NCI-H524 treated with DMSO at 0.1 percent for 48 hours (cell line): ENCODE results near the gene CKS1B.

Experiments
- DNase-seq: peaks from one replicate; lab custom pipeline; 2025; lab: John Stamatoyannopoulos, UW

The CKS1B gene

GRCh38 chr1:155015527-155016230, 41.2 kb downstream of the CKS1B start:
- no peak for DNase-seq

GRCh38 chr1:155016231-155016831, 41.9 kb downstream of the CKS1B start:
- DNase-seq = no peak

- DNase-seq = peak; percentile 40
These were observed 42.8 kb downstream of the CKS1B start for GRCh38 chr1:155017041-155017945.

GRCh38 chr1:155017946-155018316, 43.5 kb downstream of the CKS1B start:
- no peak for DNase-seq

- DNase-seq = no peak
These were observed 44.3 kb downstream of the CKS1B start for GRCh38 chr1:155018617-155019348.

- DNase-seq = no peak
These were observed 45.1 kb downstream of the CKS1B start for GRCh38 chr1:155019377-155020245.

- no peak for DNase-seq
These were observed 47.9 kb downstream of the CKS1B start for GRCh38 chr1:155022136-155022926.

- no peak for DNase-seq
These were observed 48.4 kb downstream of the CKS1B start for GRCh38 chr1:155022927-155023236.

GRCh38 chr1:155023627-155024026, 49.1 kb downstream of the CKS1B start:
- no peak for DNase-seq

- DNase-seq = no peak
These were observed 49.8 kb downstream of the CKS1B start for GRCh38 chr1:155024315-155024714.

- no peak for DNase-seq
These were observed 51.7 kb downstream of the CKS1B start for GRCh38 chr1:155026154-155026553.

GRCh38 chr1:155026588-155026987, 52.1 kb downstream of the CKS1B start:
- DNase-seq = no peak
